Measurements from ENCODE around the gene ANTXRL.
"Not testable (repeated sequence)": the region's sequence is repeated elsewhere in the genome, so short reads cannot be mapped to it uniquely, and the experiment has no call there.

ANTXRL gene

DNA sequence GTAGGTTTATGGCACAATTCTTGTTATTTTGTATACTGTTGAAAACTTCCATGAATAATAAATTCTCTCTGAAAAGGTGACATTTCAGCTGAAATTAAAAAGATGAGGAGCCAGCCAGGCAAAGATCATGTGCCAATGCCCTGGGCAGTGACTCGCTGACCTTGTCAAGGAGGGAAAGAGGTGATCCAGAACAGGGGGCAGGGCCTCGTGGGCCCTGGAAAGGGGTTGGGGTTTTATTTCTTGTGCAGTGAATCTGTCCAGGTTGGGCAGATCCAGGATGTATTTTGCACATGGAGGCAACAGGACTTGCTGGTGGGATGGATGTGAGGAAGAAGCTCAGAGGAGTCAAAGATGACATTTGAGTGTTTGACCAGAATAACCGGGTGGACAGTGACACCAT lies 31.6 kb upstream of the ANTXRL start:
- ATAC-seq = not testable (repeated sequence)

DNA sequence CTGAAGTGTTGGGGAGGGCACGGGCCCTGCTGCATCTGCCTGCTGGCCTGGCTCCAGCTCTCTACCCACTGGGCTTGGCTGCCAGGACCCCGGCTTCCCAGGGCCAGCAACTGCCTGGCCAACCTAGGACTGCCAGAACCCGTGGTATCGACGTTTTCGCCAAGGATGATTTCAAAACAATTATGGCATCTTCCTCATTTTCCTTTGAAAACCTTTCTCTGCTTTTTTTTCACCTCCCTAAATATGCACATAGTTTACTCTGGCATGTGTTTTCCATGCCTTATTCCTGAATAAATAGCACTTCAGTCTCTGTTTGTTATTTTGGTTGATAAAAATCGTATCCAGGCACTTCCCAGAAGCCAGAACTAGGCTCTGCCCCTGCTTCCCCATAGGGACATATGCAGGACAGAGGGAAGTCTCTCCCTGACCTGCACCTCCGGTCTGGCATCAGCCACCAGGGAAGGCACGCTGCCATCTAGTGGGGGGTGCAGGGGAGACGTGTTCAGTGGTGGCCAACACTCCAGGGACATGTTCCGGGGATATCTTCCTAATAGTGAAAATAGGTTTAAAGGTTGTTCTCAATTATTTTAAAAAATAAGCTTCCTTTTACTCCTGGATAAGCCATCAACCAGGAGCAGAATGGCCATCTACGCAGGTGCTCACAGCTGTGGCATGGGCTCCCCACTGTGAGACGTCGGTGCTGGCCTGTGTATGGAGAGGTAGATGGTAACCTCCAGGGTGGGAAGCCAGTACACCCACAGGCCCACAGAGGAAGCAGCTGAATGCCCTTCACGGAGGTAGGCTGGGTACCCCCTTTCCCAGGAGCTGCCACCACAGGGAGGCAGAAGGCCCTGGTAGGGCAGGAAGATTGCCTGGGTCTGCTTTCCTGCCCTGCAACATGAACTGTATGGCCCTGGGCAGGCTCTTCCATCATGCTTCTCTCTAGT lies 30.7 kb upstream of the ANTXRL start:
- ATAC-seq = peak; percentile 74 to 76

DNA sequence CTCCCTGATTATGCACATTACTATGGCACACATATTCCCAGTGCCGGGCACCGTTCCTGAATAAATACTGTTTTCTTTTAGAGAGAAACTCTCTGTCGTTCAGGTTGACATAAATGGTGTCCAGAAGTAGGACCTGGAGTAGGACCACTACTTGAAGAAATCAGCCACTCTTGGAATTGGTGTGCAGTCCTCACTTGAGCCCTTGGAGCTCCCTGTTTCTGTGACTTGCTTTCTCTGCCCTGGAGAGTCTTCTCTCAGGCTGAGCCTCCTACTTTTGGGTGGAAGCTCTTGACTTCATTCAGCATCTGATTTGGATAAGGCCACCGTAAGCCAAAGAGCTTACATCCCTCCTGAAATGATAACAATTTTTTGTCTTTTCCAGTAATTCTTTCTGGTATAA lies 29.7 kb upstream of the ANTXRL start:
- no peak for ATAC-seq

DNA sequence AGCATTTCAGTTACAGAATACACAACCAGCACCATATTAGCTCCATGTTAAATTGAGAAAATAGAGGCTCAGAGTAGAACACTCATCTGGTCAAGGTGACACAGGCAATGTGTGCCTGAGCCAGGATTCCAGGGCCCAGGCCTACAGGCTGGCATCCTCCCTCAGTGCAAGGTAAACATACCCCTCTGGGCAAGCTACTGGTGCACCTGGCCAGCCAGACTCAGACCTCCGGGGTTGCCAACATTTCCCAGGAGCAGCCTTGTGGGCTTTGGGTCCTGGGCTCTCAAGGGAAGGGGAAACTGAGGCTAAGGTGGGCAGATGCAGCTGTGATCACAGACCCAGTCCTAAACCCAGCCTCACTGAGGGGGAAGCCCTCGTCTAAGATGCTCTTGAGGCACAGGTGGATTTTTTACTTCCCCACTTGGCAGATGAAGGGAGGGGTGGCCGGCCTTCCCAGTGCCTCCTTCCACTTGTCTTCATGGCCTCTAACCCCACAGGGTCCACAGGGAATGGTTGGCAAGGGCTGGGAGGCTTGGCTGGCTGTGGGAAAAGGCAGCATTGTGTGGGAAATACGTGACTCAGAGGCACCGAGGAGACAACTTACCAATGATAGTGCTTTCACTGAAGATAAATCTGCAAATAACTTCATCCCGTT lies 23.8 kb upstream of the ANTXRL start:
- not testable (repeated sequence) for ATAC-seq

DNA sequence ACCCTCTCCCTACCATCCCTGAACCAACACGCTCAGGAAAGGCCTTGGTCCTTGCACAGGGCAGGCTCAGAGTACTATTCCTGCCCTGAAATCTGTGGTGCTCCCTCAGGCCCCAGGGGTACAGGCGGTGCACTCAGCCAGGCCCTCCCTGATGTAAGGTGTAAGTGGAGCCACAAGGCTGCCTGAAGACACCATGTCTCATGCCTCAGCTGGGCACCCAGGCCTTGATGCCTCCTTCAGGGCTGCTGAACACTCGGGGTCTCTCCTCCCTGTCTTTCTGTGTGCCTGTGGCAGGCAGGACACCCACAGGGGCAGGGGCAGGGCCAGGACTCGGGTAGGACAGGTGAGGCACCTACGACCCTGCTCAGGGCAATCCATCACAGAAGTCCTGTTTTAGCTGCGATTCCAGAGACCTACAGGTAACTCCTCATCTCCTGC lies 22.9 kb upstream of the ANTXRL start:
- no peak for ATAC-seq

DNA sequence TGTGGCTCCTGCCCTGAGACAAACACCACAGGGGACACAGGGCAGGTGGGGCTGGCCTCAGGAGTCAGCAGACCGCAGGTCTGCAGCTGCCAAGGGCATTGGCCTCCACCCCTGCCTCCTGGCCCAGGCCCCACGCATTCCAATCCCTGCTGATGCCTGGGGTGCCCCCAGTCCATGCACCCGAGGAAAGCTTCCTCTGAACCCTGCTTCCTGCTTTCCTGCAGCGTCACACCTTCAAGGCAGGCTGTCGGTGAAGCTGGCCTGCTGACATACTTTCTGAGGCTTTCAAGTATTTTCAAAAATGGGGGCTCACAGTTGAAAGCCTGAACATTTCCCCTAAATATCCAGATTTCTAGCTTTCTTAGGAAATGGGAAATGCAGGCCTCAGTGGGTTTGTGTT lies 22.5 kb upstream of the ANTXRL start:
- ATAC-seq = no peak

DNA sequence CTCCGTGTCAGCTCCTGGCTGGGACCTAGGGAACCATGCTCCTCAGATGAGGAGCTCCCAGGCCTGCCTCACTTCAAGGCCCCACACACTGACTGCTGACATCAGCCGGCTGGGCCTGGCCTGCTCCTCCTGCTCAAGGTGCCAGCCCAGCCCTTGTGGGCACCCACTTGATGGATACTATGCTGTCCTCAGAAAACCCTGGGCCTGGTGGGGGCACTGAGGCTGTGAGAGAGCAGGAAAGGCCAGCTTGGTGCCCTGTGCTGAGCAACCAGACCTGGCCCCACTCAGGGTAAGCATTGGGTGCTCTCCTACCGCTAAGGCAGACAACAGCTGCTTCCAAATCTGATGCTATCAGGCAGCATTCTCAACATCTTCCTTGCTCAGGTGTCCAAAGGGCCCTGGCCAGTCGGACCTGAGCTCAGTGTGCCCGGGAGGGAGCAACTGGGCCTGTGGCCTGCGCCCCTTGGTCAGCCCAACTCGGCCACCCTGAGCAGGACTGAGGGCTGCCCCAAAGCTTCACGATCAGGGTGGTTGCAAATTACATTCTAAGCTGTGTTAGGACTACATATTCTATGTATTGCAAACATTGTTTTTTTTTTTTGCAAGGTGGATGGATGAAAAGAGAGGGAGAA lies 21.9 kb upstream of the ANTXRL start:
- ATAC-seq = no peak

DNA sequence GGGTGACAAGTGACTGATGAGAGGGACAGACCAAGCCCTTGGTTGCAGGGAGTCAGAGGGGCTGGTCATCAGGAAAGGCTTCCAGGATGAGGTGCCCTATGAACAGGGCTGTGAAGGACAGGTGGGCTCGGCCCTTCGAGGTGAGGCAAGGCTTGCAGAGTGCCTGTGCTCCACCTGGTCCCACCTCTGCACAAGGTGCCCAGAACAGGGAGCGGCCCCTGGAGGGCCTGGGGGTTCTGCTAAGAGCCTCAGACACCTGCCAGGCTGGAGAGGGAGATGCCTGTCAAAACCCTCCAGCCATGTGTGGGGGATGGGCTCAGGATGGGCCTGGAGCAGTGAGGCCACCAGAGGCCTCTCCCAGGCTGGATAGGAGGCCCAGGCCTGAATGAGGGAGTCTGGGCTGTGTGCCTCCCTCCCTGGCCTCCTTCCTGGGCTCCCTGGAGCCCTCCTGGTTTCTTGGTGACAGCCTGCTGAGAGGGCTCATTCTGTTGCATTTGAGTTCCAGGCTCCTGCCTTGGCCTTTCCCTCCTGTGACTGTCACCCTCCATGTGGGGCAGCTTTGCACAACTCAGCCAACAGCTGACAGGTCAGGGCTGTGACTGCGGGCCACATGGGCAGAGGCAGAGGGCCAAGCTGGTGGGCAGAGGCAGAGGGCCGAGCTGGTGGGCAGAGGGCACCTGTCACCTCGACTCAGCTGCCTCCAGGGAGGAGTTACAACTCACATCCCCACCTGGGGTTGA lies 21.1 kb upstream of the ANTXRL start:
- ATAC-seq = not testable (repeated sequence)

DNA sequence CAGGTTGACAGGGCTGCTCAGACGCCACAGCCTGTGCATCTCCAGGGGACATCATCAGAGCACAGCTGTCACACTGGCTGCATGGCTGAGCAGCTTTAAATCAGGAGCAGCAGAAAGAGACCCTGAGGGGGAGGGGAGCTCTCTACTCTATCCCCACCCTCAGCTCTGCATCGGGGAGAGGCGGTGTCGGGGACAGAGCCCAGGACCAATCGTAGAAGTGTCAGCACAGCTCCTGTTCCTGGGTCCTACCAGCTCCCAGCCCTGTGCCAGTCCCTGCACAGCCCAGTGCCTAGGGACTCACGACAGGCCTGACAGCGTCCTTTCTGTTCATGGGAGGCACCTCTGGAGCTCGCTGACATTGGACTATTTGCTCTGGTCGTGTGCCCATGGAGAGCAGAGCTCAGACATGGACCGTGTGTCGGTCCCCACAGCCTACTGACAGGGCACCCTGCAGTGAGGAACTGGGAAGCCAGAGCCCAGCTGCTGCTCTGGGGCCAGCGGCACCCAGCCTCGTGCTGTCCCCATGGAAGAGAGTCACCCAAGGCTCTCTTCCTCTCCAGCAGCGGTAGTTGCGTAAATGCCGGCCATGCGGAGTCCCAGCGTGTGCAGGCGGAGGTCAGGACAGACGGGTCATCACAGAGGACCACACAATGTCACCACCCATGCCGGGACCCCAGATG lies 20.4 kb upstream of the ANTXRL start:
- ATAC-seq = no peak

DNA sequence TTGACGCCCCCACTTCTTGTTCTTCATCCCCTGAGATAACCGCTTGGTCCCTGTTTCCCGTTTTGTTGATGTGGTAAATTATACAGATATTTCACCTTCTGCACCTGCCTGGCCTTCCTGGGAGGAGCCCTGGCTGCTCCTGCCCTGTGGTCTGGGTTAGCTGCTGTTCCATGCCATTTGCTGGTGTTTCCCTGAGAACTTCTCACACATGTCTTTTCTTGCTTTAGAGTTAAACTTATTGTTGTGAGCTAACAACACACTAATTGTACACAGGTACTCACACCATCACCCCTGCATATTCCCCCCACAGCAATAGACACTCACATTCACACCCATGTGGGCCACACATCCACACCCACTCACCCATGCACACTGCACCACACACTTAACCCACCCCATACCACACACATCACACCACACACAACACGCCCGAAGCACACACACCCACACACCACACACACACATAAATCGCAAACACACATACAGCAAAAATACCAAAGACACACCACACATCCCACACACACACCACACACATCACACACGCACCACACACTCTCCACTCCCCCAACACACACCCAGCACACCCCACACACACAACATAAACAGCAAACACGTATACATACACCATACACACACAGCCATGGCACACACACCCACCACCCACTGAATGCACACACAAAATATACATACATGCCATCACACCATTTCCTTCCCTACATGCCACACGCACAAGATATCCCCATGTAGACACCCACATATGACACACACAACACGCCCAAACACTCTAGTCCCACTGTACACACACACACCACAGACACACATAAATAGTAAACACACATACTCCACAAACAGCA lies 19.4 kb upstream of the ANTXRL start:
- ATAC-seq = no peak

DNA sequence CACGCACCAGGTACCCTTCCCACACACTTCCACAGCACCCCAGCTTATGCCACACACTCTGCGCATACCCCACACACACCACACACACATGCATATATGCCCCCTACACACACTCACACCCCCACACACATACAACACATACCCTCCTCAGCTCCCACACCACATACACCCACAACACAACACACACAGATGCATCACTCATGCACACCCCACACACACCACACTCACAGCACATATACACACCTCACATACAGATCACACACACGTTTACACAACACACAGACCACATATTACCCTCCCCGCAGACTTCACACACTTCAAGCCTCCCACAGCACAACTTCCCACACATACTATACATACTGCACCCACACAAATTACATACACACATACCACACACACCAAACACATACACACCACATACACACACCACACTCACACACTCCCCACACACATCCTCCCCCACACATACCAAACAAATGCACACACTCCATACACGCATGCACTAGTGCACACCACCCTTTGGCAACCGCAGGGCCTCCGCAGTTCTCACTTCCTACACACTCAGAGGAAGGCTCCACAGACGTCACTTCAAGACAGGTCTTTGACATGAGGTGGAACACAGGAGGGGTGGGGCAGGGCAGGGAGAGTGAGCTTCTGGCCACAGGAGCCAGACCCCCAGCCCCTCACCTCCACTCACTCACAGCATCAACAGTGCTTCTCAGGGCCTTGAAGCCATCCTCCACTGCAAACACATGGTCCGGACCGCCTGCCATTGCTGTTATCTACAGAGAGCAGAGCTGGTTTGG lies 18.5 kb upstream of the ANTXRL start:
- peak; percentile 81 to 83 for ATAC-seq

DNA sequence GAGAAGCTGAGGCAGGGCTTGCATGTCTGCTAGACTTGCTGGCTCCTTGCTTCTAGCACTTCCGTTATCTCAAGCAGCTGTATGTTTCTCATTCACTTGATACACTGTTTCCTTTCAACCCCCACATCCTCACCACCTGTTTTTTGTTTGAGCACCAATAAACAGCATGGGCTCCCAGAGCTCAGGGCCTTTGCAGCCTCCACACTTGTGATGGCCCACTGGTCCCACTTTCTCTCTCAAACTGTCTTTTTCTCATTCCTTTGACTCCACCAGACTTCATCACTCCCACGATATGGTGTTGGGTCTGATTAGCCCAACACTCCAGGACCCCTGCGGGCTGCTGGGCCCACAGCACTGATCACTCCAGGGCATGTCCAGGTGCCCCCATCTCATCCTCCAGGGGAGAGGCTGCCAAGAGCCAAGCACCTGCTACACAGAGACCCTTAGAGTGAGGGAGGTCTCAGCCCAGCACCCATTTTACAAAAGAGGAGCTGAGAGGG lies 17.2 kb upstream of the ANTXRL start:
- not testable (repeated sequence) for ATAC-seq

DNA sequence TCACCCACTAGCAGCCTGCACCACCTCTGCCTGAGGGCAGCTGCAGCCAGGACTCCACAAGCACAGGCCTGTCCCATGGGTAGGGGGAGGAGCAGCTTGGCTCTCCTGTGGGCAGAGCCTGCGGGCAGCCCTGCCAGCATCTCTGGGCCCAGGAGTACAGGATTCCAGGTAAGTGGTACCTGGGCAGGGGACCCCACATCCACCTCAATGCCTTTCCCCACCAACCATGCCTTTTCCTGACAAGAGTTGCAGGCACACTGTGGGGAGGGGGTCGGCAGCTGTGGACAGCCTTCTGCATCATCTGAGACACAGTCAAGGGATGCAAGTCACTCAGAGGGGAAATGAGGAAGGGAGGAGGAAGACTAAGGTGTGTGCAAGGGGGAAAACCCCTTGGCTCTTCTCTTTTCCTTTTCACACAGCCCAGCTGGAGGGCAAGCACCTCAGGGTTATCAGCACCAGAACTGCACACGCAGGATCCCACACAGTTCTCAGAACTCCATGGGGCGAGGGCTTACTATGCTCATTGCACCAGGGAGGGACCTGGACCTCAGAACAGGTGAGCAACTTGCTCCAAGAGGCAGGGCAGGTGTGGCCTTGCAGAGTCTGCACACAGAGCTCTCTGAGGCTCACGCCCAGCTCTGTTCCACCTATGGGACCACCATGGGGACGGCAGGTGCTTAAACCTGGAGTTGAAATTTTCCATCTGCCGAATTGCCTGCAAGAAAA lies 16.5 kb upstream of the ANTXRL start:
- no peak for ATAC-seq

DNA sequence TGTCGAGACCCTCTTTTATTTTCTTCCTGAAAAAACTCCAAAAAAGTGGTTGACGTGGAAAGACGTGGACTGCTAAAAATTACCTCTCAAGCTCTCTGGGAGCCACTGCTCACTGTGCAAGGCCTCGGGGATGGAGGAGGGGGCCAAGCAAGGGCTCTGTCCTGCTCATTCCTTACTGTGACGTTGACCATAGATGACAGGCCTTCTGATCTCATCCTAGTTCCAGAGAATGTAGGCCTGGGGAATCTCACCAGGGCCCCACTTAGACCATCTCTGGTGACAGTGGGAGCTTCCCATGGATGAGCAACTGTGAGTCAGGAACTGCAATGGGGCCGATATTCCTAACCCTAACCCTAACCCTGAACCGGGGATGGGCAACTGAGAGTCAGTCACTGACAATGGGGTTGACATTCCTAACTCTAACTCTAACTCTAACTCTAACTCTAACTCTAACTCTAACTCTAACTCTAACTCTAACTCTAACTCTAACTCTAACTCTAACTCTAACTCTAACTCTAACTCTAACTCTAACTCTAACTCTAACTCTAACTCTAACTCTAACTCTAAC lies 15.8 kb upstream of the ANTXRL start:
- not testable (repeated sequence) for ATAC-seq

DNA sequence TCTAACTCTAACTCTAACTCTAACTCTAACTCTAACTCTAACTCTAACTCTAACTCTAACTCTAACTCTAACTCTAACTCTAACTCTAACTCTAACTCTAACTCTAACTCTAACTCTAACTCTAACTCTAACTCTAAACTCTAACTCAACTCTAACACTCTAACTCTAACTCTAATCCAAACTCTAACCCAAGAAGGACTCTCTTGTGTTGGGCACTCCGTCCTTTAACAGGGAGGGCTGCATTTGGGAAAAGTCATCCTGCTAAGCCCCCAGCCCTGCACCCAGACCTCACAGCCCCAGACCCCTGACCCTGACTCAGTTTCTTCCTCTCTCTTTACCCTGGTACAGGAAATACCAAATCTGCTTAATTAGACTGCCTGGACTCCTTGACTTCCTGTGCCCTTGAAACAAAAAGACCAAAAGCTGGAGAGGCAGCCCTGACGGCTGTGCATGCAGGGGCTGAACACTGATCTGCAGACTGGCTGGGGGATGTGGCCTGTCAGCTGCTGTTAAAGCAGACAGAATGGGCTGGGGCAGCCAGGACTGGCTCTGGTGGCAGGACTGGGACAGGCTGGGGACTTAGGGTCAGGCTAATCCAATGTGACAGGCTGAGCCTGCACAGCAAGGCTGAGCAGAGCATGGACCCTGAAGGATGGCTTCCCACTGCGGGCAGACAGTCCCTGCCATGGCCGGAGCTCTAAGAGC lies 14.8 kb upstream of the ANTXRL start:
- not testable (repeated sequence) for ATAC-seq

DNA sequence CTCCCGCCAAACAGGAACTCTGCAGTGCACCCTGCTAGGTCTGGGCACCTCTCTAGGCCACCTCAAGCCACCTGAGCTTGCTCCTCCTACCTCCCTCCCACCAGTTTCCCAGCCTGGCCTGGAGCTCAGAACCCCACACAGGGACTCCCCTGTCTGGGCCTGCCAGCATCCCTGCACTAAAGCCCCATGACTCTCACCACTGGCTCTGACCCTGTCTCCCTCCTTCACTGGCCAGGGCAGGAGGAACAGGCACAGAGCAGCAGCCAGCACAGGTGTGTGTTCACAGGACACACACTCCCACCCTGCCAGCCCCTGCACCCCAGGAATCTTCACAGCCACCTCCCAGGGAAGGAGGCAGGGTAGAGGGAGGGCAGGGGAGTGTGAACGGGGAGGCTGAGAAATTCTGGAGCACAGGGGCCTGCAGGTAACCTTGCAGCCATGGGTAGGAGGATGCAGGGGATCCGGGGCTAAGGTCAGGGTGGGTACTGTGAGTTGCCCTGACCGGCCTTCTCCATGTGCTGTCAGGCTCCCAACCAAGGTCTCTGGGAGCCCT lies 13.9 kb upstream of the ANTXRL start:
- ATAC-seq = no peak

DNA sequence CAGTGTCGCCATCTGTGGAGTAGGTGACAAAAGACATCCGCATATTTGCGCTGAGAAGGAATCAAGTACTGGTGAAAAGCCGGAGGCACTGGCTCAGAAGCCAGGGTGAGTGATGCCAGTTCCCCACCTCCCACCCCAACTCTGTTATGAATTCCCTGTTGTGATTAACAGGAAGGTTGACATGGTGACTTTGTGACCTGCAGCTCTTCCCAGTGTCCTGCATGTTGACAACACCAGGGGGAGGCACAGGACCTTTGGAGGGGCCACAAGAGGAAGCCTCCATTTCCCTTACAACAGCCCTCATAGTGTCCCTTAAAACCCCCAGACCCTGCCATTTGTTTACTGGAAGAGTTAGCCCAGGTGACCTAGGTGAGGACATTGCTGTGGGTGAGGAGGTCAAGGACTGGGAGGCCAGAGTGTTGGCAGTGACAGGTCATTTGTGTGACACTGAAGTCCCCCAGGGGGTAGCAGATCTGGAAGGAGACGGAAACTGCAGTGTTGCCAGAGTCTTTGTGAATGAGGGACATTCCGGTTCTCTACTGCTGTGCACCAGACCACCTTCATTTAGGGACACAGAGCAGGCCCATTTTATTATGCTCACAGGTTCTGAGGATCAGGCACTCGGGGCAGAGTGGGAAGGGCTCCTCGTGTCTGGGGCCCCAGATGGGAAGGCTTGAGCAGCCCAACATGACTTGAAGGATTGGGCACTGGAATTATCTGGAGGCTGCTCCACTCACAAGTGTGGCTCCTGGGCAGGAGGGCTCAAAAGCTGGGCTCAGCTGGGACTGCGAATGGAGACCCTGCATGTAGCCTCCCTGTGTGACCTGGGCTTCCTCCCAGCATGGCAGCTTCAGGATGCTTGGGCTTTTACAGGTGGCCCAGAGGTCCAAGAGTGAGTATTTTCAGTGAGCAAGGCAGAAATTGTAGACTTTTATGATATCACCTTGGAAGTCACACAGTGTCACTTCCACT lies 13.0 kb upstream of the ANTXRL start:
- ATAC-seq = no peak

Measured in activated CD4-positive, CD25-positive, alpha-beta regulatory T cell treated with anti-CD3 and anti-CD28 coated beads, Interleukin-2, amount 50 U/mL, for 24 hours (primary cell).